OCI-LY7 (cell line): ENCODE measurements around the gene TRPC5OS.

Source experiments
- CTCF ChIP-seq: fragments of 200-600 bp; sonication (generic); conservative IDR thresholded peaks from 2 replicates; pipeline ENCODE4 v1.5.1; 2014; ENCODE audit warnings: mild to moderate bottlenecking, antibody characterized with exemption, low read length, moderate library complexity, mixed read lengths
- EZH2phosphoT487 ChIP-seq: fragments of 200-600 bp; sonication (generic); IDR thresholded peaks from 2 replicates; pipeline ENCODE4 v1.6.1; 2018; ENCODE audit warnings: low read depth, borderline replicate concordance, mild to moderate bottlenecking, mixed run types, antibody characterized with exemption, low read length, moderate library complexity, mixed read lengths

- TF ChIP-seq CTCF (no peak), EZH2phosphoT487 (no peak)
These were observed 44.6 kb upstream of the TRPC5OS start for GRCh38 chrX:111831343-111831742.
